CD4-positive, alpha-beta T cell (primary cell): ENCODE results near the gene LCE1A. TPM values are rescaled to one million over a fixed set of nuclear protein-coding genes. Genes with fewer than 3 reads are reported as not detected.

ENCODE experiments used
- ATAC-seq: fragments of 200-7000 bp; cut with Tn5 transposase; one replicate; pipeline ENCODE4 v1.10.0; 2022; ENCODE audit warnings: mild to moderate bottlenecking; ENCODE audit not compliant: poor library complexity
- CTCF ChIA-PET: fragments of 350-600 bp; sonication (Branson Sonifier 250); formaldehyde crosslinking; loops from one replicate; lab custom pipeline; 2021; ENCODE audit warnings: antibody characterized with exemption, inconsistent platforms; lab: Charles Lee
- POLR2A ChIA-PET: fragments of 350-600 bp; sonication (Branson Sonifier 250); formaldehyde crosslinking; loops from one replicate; lab custom pipeline; 2021; ENCODE audit warnings: antibody characterized with exemption, inconsistent platforms; lab: Charles Lee
- DNase-seq, 14 experiments: peaks; one replicate each; pipeline ENCODE4 v3.0.0-alpha.2; 2013 to 2020; ENCODE audit warnings: mixed read lengths in 2 of 14
- H3K27ac ChIP-seq, 2 donors: one replicate each; pipeline versions ENCODE4 v1.5.1 to v1.7.0; 2013; ENCODE audit warnings: low read length in 2 of 2, low read depth in 1 of 2, mild to moderate bottlenecking in 1 of 2
- H3K27me3 ChIP-seq, 2 experiments: 1 replicate in 1 of 2; 2 replicates in 1 of 2; pipeline versions ENCODE4 v1.6.1 to v1.7.0; 2013; ENCODE audit warnings: low read length in 2 of 2, control low read depth in 1 of 2, mild to moderate bottlenecking in 1 of 2, moderate library complexity in 1 of 2; ENCODE audit not compliant: insufficient read depth in 2 of 2, control insufficient read depth in 1 of 2
- H3K36me3 ChIP-seq: one replicate; pipeline ENCODE4 v1.6.1; 2013; ENCODE audit warnings: low read length, control low read depth; ENCODE audit not compliant: insufficient read depth
- H3K4me1 ChIP-seq: one replicate; pipeline ENCODE4 v1.6.1; 2013; ENCODE audit warnings: low read length, control low read depth; ENCODE audit not compliant: insufficient read depth
- H3K4me3 ChIP-seq: one replicate; pipeline ENCODE4 v1.5.1; 2013; ENCODE audit warnings: mild to moderate bottlenecking, low read length, moderate library complexity
- H3K9me3 ChIP-seq, 2 experiments: 1 replicate in 1 of 2; 2 replicates in 1 of 2; pipeline versions ENCODE4 v1.6.1 to v1.7.0; 2013; ENCODE audit warnings: low read length in 2 of 2, mild to moderate bottlenecking in 2 of 2, control low read depth in 1 of 2, moderate library complexity in 1 of 2; ENCODE audit not compliant: control insufficient read depth in 1 of 2, insufficient read depth in 1 of 2
- H3K27ac Mint-ChIP-seq: one replicate; pipeline ENCODE4 v1.8.0; 2020; ENCODE audit warnings: mixed read lengths
- H3K27me3 Mint-ChIP-seq: one replicate; pipeline ENCODE4 v1.8.0; 2021; ENCODE audit warnings: mixed read lengths
- H3K36me3 Mint-ChIP-seq: one replicate; pipeline ENCODE4 v1.8.0; 2021; ENCODE audit warnings: low read depth, mixed read lengths
- H3K4me1 Mint-ChIP-seq: one replicate; pipeline ENCODE4 v1.8.0; 2021; ENCODE audit warnings: low read depth, mixed read lengths
- H3K4me3 Mint-ChIP-seq: one replicate; pipeline ENCODE4 v1.8.0; 2020; ENCODE audit warnings: mild to moderate bottlenecking, mixed read lengths
- H3K9me3 Mint-ChIP-seq: one replicate; pipeline ENCODE4 v1.8.0; 2020; ENCODE audit warnings: mixed read lengths
- intact Hi-C, 2 experiments: fragments of 100-400 bp; cut with DNase I in 1 of 2; cut with micrococcal nuclease in 1 of 2; formaldehyde crosslinking; loops; one replicate each; pipeline versions ENCODE4 v1.15.1 to v1.9.0; 2023 to 2025; cut with DNase I, micrococcal nuclease
- total RNA-seq, 174 experiments: library from RNA in 2 of 174; stranded (reverse) in 2 of 174; gene quantifications; one replicate each; pipeline ENCODE4 v1.2.3 and lab custom pipeline; 2021 to 2026
- TF ChIP-seq, protein P1 (sequence below): fragments of 200-600 bp; IDR thresholded peaks from one replicate; pipeline ENCODE4 v1.8.0; 2022; ENCODE audit warnings: antibody characterized with exemption, mild to moderate bottlenecking

Gene LCE1A
- total RNA-seq, 2 experiments from 2014 or later = not detected

DNA sequence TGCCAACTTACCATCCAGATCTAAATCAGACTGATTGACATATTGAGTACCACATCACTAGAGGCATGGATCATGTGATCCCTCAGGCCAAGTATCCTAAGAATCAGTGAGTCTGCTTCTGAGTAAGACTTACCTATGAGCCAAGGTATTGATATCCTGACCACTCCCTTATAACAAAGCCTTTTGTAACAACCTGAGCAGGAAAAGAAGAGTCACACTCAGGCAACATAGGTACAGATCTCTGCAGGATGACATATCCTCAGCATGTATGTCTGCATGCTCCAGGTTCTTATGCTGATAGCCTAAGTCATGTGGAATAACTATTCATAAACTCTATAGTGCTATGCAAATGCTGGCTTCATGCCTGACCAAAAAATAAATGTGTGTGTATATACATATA is 2.3 kb upstream of the LCE1A start:
- H3K27ac ChIP-seq = no peak overlapping the region
- peaks cover 10 to 15% of the 10 kb centered on the region in 2 experiments for H3K27me3 ChIP-seq
- Mint-ChIP-seq H3K4me3 (no peak overlapping the region), H3K9me3 (no peaks in the 10 kb centered on the region), H3K27me3 (peaks cover 52% of the 10 kb centered on the region), H3K27ac (no peak overlapping the region), H3K36me3 (no peaks in the 10 kb centered on the region), H3K4me1 (no peaks in the 10 kb centered on the region)
- TF ChIP-seq, protein P1, sequence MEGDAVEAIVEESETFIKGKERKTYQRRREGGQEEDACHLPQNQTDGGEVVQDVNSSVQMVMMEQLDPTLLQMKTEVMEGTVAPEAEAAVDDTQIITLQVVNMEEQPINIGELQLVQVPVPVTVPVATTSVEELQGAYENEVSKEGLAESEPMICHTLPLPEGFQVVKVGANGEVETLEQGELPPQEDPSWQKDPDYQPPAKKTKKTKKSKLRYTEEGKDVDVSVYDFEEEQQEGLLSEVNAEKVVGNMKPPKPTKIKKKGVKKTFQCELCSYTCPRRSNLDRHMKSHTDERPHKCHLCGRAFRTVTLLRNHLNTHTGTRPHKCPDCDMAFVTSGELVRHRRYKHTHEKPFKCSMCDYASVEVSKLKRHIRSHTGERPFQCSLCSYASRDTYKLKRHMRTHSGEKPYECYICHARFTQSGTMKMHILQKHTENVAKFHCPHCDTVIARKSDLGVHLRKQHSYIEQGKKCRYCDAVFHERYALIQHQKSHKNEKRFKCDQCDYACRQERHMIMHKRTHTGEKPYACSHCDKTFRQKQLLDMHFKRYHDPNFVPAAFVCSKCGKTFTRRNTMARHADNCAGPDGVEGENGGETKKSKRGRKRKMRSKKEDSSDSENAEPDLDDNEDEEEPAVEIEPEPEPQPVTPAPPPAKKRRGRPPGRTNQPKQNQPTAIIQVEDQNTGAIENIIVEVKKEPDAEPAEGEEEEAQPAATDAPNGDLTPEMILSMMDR = no peak
- no peak for ATAC-seq
- H3K36me3 ChIP-seq = no peaks in the 10 kb centered on the region
- no peak overlapping the region for H3K4me3 ChIP-seq
- H3K4me1 ChIP-seq = no peaks in the 10 kb centered on the region
- intact Hi-C loops = no loop called here
- H3K9me3 ChIP-seq = no peaks in the 10 kb centered on the region
- POLR2A ChIA-PET = no interaction called here
- DNase-seq = no peak
- CTCF ChIA-PET = no interaction called here

DNA sequence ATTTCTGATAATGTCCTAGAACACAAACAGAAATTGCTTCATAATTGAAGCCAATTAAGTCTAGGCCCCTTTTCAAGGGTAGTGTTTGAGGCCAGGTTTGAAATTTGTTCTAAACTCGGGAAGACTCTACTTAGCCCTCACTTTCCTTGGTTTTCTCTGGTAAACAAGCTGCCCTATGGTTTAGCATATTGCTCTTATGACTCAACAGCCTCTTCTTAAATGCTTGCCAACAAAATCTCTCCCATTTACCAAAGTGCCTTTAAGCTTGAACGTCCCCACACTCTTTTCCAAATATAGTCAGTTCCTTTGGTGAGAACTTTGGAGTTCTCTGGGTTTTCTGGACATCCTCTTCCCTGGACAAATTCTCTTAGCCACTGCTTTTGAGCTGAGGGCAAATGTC is 9.6 kb downstream of the LCE1A start:
- CTCF ChIA-PET = no interaction called here
- intact Hi-C loops = no loop called here
- Mint-ChIP-seq H3K9me3 (no peaks in the 10 kb centered on the region), H3K4me3 (no peak overlapping the region), H3K27ac (no peak overlapping the region), H3K4me1 (no peaks in the 10 kb centered on the region), H3K36me3 (no peaks in the 10 kb centered on the region), H3K27me3 (peaks cover 5% of the 10 kb centered on the region)
- ATAC-seq = no peak
- H3K27me3 ChIP-seq = no peaks in the 10 kb centered on the region
- no peaks in the 10 kb centered on the region for H3K36me3 ChIP-seq
- no peaks in the 10 kb centered on the region for H3K9me3 ChIP-seq
- no peak overlapping the region for H3K27ac ChIP-seq
- TF ChIP-seq, protein P1 = no peak
- POLR2A ChIA-PET = no interaction called here
- no peaks in the 10 kb centered on the region for H3K4me1 ChIP-seq
- no peak overlapping the region for H3K4me3 ChIP-seq
- DNase-seq = no peak

- no peaks in the 10 kb centered on the region for H3K9me3 Mint-ChIP-seq
Measured at GRCh38 chr1:152842556-152842955, 15.3 kb downstream of the LCE1A start, which contains the start of gene LCE6A. TSS of gene LCE6A (plus strand) at chr1:152842856. CDS start at chr1:152843521, 665 bp downstream.

More at GRCh38 chr1:152842556-152842955, 15.3 kb downstream of the LCE1A start, which contains the start of gene LCE6A:
- H3K4me3 Mint-ChIP-seq = no peak within 1 kb of the TSS
- Histone ChIP-seq H3K36me3 (no peaks in the 10 kb centered on the region), H3K27me3 (peaks cover 0 to 10% of the 10 kb centered on the region in 2 experiments), H3K27ac (no peak within 1 kb of the TSS), H3K4me3 (no peak within 1 kb of the TSS), H3K4me1 (no peaks in the 10 kb centered on the region), H3K9me3 (no peaks in the 10 kb centered on the region)
- no peak for ATAC-seq
- H3K27ac Mint-ChIP-seq = no peak within 1 kb of the TSS
- intact Hi-C loops = no loop called here
- no peak for DNase-seq
- ChIA-PET CTCF (no interaction called here), POLR2A (no interaction called here)
- H3K36me3 Mint-ChIP-seq = no peaks in the 10 kb centered on the region
- TF ChIP-seq, protein P1 = no peak
- H3K27me3 Mint-ChIP-seq = peaks cover 25% of the 10 kb centered on the region
- no peaks in the 10 kb centered on the region for H3K4me1 Mint-ChIP-seq
